C4-2B (cell line): ENCODE results near the gene SLC29A2.

Source experiments
- CTCF ChIP-seq: fragments of 450-650 bp; conservative IDR thresholded peaks from 2 replicates; pipeline ENCODE4 v1.5.1; 2017; ENCODE audit warnings: mild to moderate bottlenecking
- ZFX ChIP-seq: fragments of 450-650 bp; IDR thresholded peaks from 2 replicates; pipeline ENCODE4 v1.6.1; 2017

- TF ChIP-seq CTCF (no peak), ZFX (no peak)
These were observed 8.4 kb downstream of the SLC29A2 start for GRCh38 chr11:66363187-66363601.
